Activated gamma-delta T cell treated with anti-CD3 and anti-CD28 coated beads, Interleukin-2, amount 50 U/mL, for 16 hours (primary cell): ENCODE data around the gene AOAH.

Experiments
- DNase-seq: peaks from one replicate; pipeline ENCODE4 v3.0.0-alpha.2; 2020; ENCODE audit warnings: low read depth

AOAH gene

DNA sequence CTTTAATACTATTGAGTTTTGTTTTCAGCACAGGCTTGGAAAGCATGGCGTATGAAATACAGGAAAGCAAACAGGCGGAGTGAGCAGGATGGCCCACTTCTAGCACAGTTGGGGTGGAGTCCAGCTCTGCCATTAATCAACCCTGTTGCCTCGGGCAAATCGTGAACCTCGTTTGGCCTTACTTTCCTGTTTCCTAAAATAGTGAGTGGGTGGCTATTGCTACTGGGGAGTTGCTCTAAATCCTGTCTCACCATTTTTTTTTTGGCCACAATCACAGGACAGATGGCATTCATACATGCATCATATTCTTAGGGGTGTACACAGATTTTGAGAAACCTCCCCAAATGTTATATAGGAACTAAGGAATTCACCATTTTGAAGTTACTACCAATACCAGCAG is 176.9 kb downstream of the AOAH start:
- no peak for DNase-seq

DNA sequence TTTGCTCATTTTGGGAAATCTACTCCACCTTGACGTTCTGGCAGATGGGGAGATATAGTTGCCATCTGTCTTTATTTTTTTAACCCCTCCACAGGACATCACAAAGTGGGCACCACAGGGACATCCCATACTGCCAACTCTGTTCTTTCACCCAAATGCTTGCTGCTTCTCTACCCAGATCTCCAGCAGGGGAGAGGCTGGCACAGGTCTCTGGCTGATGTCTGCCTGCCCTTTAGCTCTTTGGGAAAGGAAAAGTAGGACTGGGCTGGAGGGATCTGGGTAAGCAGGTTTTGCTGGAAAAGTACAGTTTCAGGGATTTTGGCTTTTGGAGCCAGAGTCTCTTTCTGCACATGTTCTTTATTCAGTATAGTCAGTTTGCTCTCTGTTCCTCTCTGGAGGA is 178.0 kb downstream of the AOAH start:
- no peak for DNase-seq

DNA sequence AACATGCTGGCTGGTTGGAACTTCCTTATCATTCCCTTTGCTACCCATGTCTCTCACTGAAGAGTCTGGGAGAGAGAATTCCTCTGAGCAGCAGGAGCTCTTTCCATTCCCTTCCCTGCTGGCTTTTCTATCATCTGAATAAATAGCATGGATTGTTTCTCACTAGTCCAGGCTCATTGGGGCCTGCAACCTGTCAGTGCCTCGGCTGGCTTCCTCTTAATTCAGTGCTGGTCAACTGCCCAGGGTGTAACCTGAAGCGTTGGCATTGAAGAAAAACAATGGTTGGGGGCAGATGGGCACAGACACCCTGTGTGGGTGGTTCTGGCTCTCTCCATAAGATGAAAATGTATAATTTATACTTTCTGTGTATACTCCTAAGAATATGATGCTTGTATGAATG is 179.0 kb downstream of the AOAH start:
- no peak for DNase-seq

DNA sequence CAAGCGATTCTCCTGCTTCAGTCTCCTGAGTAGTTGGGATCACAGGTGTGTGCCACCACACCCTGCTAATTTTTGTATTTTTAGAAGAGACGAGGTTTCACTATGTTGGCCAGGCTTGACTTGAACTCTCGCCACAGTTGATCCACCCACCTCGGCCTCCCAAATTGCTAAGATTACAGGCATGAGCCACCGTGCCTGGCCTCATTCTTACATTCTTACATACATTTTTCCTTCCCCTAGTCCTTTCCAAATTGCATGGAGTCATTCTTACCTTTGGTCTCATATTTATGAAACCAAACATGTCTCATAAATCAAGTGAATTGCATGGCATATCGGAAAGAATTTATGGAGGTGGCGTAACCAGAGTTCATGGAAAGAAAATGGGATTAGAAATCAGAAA is 186.2 kb downstream of the AOAH start:
- no peak for DNase-seq

DNA sequence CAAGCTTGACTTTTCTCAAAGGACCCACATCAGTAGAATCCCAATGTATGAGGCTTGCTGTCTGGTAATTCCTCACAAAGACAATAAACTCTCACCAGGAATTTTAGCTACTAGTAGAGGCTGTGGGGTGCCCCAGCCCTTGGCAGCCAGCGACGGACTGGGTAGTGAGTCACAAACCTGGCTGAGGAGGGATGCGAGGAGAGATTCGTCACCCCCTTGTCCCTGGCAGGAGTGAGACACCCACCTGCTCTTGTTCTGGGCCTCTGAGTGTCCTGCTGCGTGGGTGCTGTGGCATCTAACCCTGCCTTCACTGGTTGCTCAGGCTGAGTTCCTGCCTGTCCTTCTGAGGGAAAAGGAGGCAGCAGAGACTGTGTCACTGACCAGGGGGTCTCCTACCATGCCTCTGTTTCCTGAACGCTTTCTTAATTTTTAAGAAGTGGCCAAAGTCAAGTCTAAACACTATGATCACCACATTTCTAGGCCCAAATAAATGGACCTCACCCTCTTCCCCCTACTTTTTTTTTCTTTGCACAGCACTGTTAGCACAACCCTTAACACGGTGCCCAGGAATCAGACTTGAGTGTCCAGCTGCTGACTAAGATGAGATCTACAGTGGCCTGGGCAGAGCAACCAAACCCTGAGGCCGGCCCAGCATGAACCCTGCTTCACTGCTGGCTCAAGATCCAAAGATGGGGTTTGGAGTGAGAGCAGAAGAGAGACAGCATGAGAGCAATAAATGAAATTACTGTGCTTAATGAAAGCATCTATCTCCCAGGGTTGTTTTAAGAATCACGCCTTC is 188.2 kb downstream of the AOAH start:
- no peak for DNase-seq

DNA sequence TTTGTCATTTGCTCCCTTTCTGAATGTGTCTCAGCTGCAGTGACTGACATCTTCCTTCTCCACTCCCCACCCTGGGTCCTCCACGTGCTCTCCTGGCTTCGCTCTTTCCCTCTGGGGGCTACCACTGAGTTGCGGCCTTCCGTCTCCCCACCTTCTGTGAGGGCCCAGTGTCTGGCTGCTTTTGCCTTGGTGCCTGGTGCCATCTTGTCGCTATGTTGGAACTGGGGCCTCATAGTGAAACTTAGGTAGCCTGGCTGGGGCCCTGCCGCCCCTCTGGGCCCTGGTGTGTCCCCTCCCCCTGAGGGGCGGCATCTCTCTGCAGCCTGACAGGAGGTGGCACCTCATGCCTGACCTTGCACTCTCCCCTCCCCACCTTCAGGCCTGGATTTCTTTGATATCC is 190.6 kb downstream of the AOAH start:
- no peak for DNase-seq

DNA sequence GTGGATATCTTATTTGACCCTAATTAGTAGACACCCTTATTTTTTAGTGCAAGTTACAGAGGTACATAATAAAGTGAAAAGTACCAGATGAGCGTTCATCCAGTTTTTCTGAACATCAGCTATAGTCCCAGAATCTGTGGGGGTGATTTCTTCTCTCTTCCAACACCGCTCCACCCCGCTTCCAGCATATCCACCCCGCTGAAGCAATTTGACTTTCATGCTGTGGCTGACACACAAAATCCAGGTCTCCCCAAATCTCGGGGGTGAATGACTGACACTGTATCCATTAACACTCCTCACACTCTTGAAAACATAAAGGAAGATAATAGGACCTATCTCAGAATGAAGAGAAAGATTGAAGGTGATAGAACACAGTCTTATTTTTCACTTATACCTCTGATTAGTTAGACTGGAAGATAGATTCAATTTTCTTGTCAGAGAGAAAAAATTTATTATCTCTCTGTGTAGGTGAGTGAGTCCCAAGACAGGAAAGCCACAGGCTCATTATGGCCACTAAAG is 191.3 kb downstream of the AOAH start:
- no peak for DNase-seq

DNA sequence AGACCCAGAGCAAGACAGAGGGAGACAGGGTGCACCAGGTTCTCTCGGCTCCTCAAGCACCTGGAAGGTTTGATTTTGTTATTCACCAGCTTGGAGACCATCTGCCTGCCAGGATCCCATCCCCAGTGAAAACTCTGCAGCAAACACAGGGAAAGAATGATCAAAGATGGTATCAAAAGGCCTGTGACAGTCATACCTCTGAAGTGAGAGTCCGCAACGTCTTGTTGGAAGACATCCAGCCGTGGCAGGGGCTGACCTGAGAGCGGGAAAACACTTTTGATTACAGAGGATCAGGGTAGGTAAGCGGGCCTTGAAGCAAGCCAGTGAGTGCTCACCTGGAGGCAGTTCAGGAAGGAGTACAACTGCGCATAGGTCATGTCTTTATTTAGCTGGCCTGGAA is 192.3 kb downstream of the AOAH start:
- no peak for DNase-seq

DNA sequence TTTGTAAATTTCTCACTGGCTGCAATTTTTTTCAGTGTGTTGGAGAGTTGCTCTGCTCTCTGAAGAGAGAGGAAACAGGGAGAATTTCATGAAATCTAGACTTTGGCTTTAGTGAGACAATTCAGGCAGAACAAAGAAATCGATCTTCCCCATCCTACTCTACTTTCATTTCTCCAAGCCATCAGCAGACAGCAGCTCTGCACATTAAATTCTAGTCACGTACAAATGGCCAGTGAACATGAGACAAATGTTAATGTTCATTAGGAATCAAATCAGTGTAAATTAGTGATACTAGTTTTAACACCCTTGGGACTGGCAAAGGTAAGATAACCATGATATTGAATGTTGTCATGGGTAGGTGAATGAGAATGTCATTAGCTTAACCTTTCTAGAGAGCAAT is 193.8 kb downstream of the AOAH start:
- DNase-seq: no peak

DNA sequence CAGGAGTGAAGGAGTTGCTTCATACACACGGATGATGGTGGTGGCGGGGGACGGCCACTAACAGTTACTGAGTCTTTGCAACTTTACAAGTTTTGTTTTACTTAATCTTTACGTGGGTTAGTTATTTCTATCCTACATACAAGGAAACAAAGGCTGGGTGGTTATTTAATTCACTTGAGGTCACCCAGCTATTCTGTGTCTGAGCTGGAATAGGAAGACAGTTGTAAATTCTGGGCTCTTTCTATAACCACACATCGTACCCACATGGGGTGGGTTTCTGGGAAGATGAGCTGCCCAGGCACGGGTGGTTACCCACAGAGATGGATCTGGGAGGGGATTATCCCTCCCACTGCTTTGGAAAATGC is 196.8 kb downstream of the AOAH start:
- no peak for DNase-seq

DNA sequence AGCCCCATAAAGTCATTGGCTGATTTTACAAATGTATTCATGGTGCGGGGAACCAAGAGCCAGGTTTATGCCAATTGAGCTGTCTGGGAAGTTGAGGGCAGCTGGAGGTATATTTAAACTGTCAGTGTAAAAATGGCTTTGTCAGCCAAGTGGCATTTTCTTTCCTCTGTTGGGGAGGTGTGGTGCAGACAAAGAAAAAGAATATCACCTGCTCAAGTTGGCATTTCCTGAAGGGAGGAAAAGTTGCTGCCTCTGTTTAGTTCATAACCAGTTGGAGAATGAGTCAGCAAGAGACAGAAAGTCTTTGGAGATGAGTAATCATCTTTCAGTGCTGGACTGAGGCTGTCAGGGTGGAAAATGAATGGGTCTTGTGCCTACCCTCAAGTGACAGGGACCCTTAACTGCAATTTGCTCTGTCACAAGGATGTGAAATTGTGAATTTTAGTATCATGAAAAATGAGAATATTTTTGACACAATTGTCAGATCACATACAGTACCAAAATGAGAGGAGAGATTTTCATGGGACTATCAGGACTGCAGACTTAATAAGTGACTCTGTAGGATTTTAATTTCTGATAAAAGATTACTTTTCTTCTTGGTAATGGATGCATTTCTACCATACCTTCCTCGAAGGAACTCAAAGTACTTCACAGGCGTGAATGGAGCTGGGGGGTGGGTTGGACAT is 197.3 kb downstream of the AOAH start:
- no peak for DNase-seq

DNA sequence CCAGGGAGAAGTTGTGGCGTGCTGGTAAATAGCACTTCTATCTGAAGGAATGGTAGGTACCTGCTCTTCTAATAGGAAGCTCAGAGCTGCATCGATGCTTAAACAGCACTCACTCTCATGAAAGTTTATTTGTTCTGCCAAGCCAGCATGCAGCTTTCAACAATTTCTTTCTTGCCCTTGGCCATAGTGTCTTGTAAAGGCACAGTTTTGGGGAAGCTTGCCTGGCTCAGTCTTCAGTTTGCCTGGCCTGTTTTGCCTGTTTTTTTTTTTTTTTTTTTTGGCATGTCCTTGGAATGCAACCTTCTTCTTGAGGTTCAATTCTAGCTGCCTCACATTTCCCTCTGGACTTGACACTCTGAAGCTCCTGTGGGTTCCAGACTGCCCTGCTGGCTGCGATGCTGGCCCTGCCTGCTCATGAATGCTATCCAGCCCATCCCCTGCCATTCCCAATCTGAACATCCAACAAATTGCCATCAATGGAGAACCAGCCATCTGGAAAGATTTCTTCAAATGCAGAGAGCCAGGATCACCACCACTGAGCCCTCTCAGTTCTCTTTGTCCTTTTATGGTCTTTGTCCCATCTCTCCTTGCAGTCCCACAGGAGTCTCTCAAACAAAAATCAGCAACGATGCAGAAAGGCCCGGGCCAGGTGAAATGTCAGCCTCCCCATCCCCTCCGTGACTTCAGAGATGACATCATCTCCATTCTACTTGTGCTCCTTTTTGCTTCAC is 200.8 kb downstream of the AOAH start:
- no peak for DNase-seq

DNA sequence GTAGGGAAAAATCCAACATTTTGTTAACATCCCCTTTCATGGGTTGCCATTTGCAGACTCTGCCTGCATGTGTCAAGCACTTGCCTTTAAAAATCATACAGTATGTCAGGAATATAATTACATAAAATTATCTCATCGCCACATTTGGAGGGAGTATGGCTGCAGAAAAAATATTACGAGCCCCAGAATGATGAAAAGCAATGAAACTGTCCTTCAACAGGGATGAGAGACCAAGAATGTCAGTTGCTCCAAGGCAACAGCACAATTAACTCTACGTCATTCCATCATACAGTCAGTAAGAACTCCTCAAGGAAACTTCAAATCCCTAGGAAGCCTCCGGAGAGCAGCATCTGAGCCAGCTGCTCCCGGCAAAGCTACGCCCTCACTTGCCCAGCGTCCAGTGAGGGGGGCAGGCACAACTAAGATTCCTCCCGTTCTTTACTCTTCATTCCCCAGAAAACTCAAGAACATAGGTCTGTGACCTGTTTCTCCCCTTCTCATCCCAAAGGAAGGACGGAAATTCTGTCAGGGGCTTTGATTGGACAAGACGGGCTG is 201.8 kb downstream of the AOAH start:
- DNase-seq: no peak

DNA sequence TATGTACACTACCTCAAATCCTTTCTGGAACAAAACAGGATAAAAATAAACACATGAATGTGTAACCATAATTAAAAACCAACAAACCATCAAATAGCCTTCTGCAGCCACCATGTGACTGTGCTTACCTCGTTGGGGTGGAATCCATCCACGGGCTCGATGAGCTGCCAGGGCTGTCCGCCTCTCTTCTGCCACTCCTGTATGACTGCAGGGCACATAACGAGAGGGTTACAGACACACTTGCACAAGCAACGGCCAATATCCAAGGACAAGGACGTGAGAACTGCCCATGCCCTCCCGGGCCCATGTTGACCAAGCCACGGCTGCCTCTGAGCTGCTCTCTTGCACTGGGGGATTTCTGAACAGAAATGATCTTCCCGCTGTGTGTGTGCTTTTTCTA is 202.4 kb downstream of the AOAH start:
- DNase-seq: no peak

DNA sequence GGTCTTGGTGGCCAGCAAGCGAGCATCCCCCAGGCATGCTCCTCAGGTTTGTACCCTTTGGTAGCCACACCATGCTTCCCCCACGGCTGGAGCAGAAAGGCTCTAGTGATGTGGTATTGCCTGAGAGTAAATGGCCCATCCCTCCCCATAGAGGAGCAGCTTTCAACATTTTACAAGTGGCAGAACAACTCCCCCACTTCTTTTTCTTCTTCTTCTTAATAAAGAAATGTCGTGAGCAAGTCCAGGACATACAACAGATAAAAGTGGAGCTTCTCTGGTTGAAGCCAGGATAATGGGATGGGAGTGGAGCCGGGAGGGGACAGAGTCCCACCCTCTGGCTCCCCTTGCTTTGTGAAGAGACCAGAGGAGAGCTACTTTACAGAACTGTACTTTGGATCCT is 203.2 kb downstream of the AOAH start:
- DNase-seq: no peak

DNA sequence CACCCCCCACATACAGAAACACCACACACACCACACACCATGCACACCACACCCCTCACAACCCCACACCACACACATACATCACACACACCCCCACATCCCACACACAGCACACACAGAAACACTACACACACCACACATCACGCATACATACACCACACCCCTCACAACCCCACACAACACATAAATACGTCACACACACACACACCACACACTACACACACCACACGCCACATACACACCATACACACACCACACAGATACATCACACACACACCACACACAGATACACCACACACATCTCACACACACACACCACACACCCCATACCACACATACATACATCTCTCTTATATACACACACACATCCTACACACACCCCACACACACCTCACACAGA is 208.4 kb downstream of the AOAH start:
- no peak for DNase-seq

DNA sequence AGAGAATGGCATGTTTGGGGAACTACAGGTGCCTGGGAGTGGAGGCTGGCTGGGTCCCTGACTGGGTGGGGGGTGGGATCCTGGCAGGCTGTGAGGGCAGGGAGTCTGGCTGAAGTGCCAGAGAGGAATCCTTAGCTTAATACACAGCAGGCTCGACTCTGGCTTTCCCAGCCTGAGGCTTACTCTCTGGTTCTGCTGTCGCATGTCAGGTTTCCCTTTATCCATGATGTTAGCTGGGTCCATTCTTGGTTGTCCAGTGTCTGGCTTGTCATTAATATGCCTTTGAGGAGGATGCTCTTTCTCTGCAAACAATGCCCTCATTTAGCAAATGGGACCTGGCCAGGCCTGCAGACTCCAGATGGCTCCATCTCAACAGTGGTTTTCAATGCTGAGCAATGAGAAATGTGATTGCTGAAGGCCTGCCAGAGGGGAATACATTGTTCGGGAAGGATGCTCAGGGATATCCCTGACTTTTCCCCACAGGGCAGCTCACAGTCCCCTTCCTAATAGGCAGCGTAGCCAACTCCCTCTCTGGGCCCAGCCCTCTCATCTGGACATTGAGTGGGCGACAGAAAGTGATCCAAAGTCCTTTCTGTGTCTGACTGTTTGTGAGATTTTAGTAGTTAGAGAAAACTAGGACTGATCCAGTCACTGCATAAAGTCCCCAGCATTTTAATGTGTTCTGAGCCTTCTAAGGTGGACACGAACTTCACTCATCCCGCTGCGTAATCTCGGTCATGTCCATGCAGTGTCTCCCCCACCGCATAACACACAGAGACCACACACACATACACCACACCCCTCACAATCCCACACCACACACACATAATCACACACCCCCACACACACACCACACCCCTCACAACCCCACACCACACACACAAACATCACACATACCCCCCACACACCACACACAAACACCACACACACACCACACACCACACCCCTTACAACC is 209.7 kb downstream of the AOAH start:
- DNase-seq: no peak

DNA sequence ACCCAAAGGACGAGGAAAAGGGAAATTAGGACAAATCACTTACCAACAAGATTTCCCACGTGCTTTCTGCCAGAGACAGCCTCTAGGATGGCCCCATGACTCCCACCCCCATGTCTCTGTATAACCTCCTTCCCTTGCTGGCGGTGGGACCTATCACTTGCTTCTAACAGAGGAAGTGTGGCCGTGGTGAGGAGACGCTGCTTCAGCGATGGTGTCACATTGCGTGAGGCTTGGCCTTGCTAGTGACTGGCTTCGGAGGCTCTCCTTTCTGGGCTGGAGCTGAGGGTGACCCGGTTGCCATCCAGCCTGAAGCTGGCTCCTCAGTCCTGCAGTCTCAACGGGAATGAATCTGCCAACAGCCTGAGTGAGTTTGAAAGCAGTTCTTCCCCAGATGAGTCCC is 210.9 kb downstream of the AOAH start:
- no peak for DNase-seq

DNA sequence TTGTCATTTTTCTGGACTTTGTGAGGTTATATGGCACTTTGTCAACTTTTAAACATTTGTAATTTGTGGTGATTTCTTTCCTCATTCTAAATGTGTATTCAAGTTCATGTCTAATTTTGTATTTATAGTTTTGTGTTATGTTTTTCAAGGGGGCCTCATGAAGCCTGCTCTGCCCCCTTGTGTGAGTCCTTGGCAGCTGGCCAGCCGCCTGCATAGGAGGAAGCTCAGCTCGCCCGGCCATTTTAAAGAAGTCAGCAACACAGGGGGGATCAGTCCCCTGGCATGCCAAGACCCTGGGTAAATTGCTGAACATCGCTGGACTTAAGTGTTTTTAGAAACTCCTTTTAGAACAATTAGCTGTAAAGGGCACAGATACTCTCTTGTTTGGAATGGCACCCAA is 211.7 kb downstream of the AOAH start:
- DNase-seq: no peak

DNA sequence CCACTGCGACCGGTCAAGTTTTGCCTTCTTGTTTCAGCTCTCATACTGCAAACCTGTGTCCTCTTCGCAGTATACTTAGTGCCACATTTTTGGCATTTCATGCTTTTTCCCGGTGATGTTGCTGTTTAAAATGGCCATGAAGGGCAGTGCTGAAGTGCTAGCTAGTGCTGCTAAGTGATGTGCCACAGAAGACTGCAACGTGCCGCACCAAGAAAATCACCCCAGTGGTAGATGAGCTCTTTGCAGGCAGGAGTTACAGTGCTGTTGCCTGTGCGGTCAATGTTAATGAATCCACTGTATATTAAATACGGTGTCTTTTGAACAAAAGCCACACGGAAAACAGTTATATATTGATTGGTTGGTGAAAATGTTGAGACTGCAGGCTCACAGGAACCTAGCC is 214.3 kb downstream of the AOAH start:
- DNase-seq: no peak
